GM12865 (cell line): Measurements from ENCODE around the gene FAT4.

Experiments
- DNase-seq: peaks from one replicate; pipeline ENCODE4 v3.0.0; 2010; ENCODE audit warnings: low read depth
- H3K4me3 ChIP-seq: 2 replicates; pipeline ENCODE4 v1.5.1; 2011; ENCODE audit warnings: mild to moderate bottlenecking, low read depth, low read length, control low read depth
- CTCF ChIP-seq: IDR thresholded peaks from 2 replicates; pipeline ENCODE4 v1.5.1; 2011; ENCODE audit warnings: low read length, control low read depth, low read depth, inconsistent platforms; ENCODE audit not compliant: insufficient read depth; ENCODE audit errors: missing control alignments

Gene FAT4

GRCh38 chr4:125306112-125306511, 8.6 kb upstream of the FAT4 start:
- TF ChIP-seq CTCF: no peak
- DNase-seq: no peak
- H3K4me3 ChIP-seq: no peak overlapping the region

- no peak overlapping the region for H3K4me3 ChIP-seq
- TF ChIP-seq CTCF: no peak
- DNase-seq: no peak
Observed at GRCh38 chr4:125306533-125306932, 8.2 kb upstream of the FAT4 start.

GRCh38 chr4:125311503-125311902, 3.3 kb upstream of the FAT4 start:
- no peak overlapping the region for H3K4me3 ChIP-seq
- DNase-seq: no peak
- no peak for TF ChIP-seq CTCF

GRCh38 chr4:125313497-125313896, 1.3 kb upstream of the FAT4 start:
- DNase-seq: peak; percentile 76
- no peak overlapping the region for H3K4me3 ChIP-seq
- peak; percentile 72 for TF ChIP-seq CTCF

- TF ChIP-seq CTCF: no peak
- no peak for DNase-seq
- H3K4me3 ChIP-seq: peak overlapping the region; percentile 70
Observed at GRCh38 chr4:125313989-125314667, 627 bp upstream of the FAT4 start.

GRCh38 chr4:125315576-125316400, 1.0 kb downstream of the FAT4 start:
- H3K4me3 ChIP-seq: peak overlapping the region; percentile 70
- DNase-seq: no peak
- no peak for TF ChIP-seq CTCF

GRCh38 chr4:125316401-125316790, 1.6 kb downstream of the FAT4 start:
- TF ChIP-seq CTCF: no peak
- H3K4me3 ChIP-seq: no peak overlapping the region
- no peak for DNase-seq
